NCI-H446 (cell line): ENCODE results near the gene PNPLA1.

Experiments
- DNase-seq, 2 experiments: peaks; one replicate each; lab custom pipeline; 2025; lab: John Stamatoyannopoulos, UW

PNPLA1 gene

GRCh38 chr6:36246506-36247268 lies 23.2 kb upstream of the PNPLA1 start:
- DNase-seq = no peak

- no peak for DNase-seq
Measured at GRCh38 chr6:36247693-36248092, 22.2 kb upstream of the PNPLA1 start.

GRCh38 chr6:36248980-36249379 lies 20.9 kb upstream of the PNPLA1 start:
- no peak for DNase-seq

GRCh38 chr6:36249536-36249935 lies 20.3 kb upstream of the PNPLA1 start:
- no peak for DNase-seq

GRCh38 chr6:36252005-36252404 lies 17.9 kb upstream of the PNPLA1 start:
- no peak for DNase-seq

- DNase-seq = no peak
Measured at GRCh38 chr6:36263390-36264000, 6.4 kb upstream of the PNPLA1 start.

GRCh38 chr6:36265744-36266143 lies 4.1 kb upstream of the PNPLA1 start:
- no peak for DNase-seq

GRCh38 chr6:36266913-36267644 lies 2.8 kb upstream of the PNPLA1 start:
- no peak for DNase-seq

- no peak for DNase-seq
Measured at GRCh38 chr6:36267731-36268477, 2.0 kb upstream of the PNPLA1 start.

- DNase-seq = no peak
Measured at GRCh38 chr6:36268478-36269275, 1.2 kb upstream of the PNPLA1 start.

- no peak for DNase-seq
Measured at GRCh38 chr6:36272234-36272633, 2.4 kb downstream of the PNPLA1 start.

- DNase-seq = no peak
Measured at GRCh38 chr6:36273067-36273466, 3.2 kb downstream of the PNPLA1 start.

- no peak for DNase-seq
Measured at GRCh38 chr6:36273802-36274514, 4.1 kb downstream of the PNPLA1 start.

- DNase-seq = no peak
Measured at GRCh38 chr6:36276581-36277536, 7.0 kb downstream of the PNPLA1 start.

- no peak for DNase-seq
Measured at GRCh38 chr6:36277946-36278470, 8.1 kb downstream of the PNPLA1 start.

- no peak for DNase-seq
Measured at GRCh38 chr6:36280467-36280866, 10.6 kb downstream of the PNPLA1 start.

- DNase-seq = no peak
Measured at GRCh38 chr6:36280983-36281382, 11.1 kb downstream of the PNPLA1 start.

GRCh38 chr6:36283608-36284007 lies 13.7 kb downstream of the PNPLA1 start:
- no peak for DNase-seq

- no peak for DNase-seq
Measured at GRCh38 chr6:36284359-36284758, 14.5 kb downstream of the PNPLA1 start.
